Fibroblast of pulmonary artery (primary cell): Measurements from ENCODE around the gene ABI3BP.

Experiments used
- DNase-seq: peaks from one replicate; pipeline ENCODE4 v3.0.0-alpha.2; 2010; ENCODE audit warnings: low read depth
- H3K4me3 ChIP-seq: replicated peaks from 2 replicates; pipeline ENCODE4 v1.5.1; 2011; ENCODE audit warnings: low read depth, mild to moderate bottlenecking, control low read depth, low read length, moderate library complexity
- CTCF ChIP-seq: IDR thresholded peaks from 2 replicates; pipeline ENCODE4 v1.5.1; 2011; ENCODE audit warnings: mild to moderate bottlenecking, control low read depth, low read length, inconsistent platforms; ENCODE audit errors: missing control alignments

The ABI3BP gene

GRCh38 chr3:100857863-100858262, 135.4 kb downstream of the ABI3BP start:
- DNase-seq: no peak
- no peak overlapping the region for H3K4me3 ChIP-seq
- TF ChIP-seq CTCF: no peak

GRCh38 chr3:100856821-100857220, 136.4 kb downstream of the ABI3BP start:
- no peak for DNase-seq
- no peak for TF ChIP-seq CTCF
- H3K4me3 ChIP-seq: no peak overlapping the region

GRCh38 chr3:100852840-100853239, 140.4 kb downstream of the ABI3BP start:
- DNase-seq: no peak
- TF ChIP-seq CTCF: no peak
- H3K4me3 ChIP-seq: no peak overlapping the region

- no peak for TF ChIP-seq CTCF
- no peak for DNase-seq
- no peak overlapping the region for H3K4me3 ChIP-seq
Measured at GRCh38 chr3:100850701-100851100, 142.5 kb downstream of the ABI3BP start.

GRCh38 chr3:100850156-100850555, 143.1 kb downstream of the ABI3BP start:
- no peak for TF ChIP-seq CTCF
- DNase-seq: no peak
- no peak overlapping the region for H3K4me3 ChIP-seq

- H3K4me3 ChIP-seq: no peak overlapping the region
- no peak for TF ChIP-seq CTCF
- DNase-seq: no peak
Measured at GRCh38 chr3:100844063-100844936, 148.9 kb downstream of the ABI3BP start.

- H3K4me3 ChIP-seq: no peak overlapping the region
- DNase-seq: no peak
- TF ChIP-seq CTCF: no peak
Measured at GRCh38 chr3:100838157-100838556, 155.1 kb downstream of the ABI3BP start.
